SK-N-SH (cell line): Measurements from ENCODE around the gene RIN3. TPM values are rescaled to one million over a fixed set of nuclear protein-coding genes. Genes with fewer than 3 reads are reported as not detected.

Experiments used
- CTCF ChIA-PET: fragments of 300-600, 350-600 bp; formaldehyde crosslinking; extraction: SDS; loops from one replicate; lab custom pipeline; 2021; lab: Yijun Ruan, JAX
- POLR2A ChIA-PET: fragments of 350-600 bp; sonication (Branson Sonifier 250); formaldehyde crosslinking; extraction: SDS; loops from one replicate; lab custom pipeline; 2020; ENCODE audit warnings: antibody characterized with exemption, inconsistent platforms; lab: Yijun Ruan, JAX
- DNase-seq: peaks from one replicate; pipeline ENCODE4 v3.0.0; 2012
- H2AFZ ChIP-seq: fragments of 200-600 bp; sonication (generic); 2 replicates; pipeline ENCODE4 v1.8.1; 2016; ENCODE audit warnings: antibody characterized with exemption, mild to moderate bottlenecking, low read depth
- H3F3A ChIP-seq: fragments of 200-600 bp; sonication (generic); replicated peaks from 2 replicates; pipeline ENCODE3; 2016; ENCODE audit warnings: antibody characterized with exemption, mild to moderate bottlenecking; ENCODE audit not compliant: insufficient read depth
- H3K27ac ChIP-seq, 2 experiments: fragments of 200-500 bp in 1 of 2; fragments of 200-600 bp in 1 of 2; sonication (Bioruptor generic) in 1 of 2; sonication (generic), shearing (Covaris generic) in 1 of 2; 2 replicates each; pipeline versions ENCODE4 v1.5.1 to v1.6.1; 2014 to 2016; ENCODE audit warnings: low read depth in 2 of 2, inconsistent platforms in 1 of 2, low read length in 1 of 2, mild to moderate bottlenecking in 1 of 2, mixed read lengths in 1 of 2
- H3K27me3 ChIP-seq: fragments of 200-600 bp; sonication (generic), shearing (Covaris generic); 2 replicates; pipeline ENCODE4 v1.6.1; 2016; ENCODE audit warnings: mixed run types; ENCODE audit not compliant: insufficient read depth
- H3K36me3 ChIP-seq, 2 experiments: fragments of 200-500 bp in 1 of 2; fragments of 200-600 bp in 1 of 2; sonication (Bioruptor generic) in 1 of 2; sonication (generic) in 1 of 2; replicated peaks in 1 of 2; 2 replicates each; pipeline versions ENCODE3 to v1.5.1; 2014 to 2016; ENCODE audit warnings: low read length in 1 of 2, mild to moderate bottlenecking in 1 of 2; ENCODE audit not compliant: insufficient read depth in 2 of 2, control insufficient read depth in 1 of 2
- H3K4me1 ChIP-seq, 2 experiments: fragments of 200-500 bp in 1 of 2; fragments of 200-600 bp in 1 of 2; sonication (Bioruptor generic) in 1 of 2; sonication (generic), shearing (Covaris generic) in 1 of 2; 2 replicates each; pipeline versions ENCODE4 v1.5.1 to v1.6.1; 2014 to 2016; ENCODE audit warnings: low read depth in 1 of 2, low read length in 1 of 2, mixed run types in 1 of 2; ENCODE audit not compliant: insufficient read depth in 2 of 2, control insufficient read depth in 1 of 2
- H3K4me2 ChIP-seq: fragments of 200-600 bp; sonication (generic), shearing (Covaris generic); 2 replicates; pipeline ENCODE4 v1.6.1; 2017; ENCODE audit warnings: mixed run types
- H3K4me3 ChIP-seq, 2 experiments: fragments of 200-500 bp in 1 of 2; fragments of 200-600 bp in 1 of 2; sonication (Bioruptor generic) in 1 of 2; sonication (generic), shearing (Covaris generic) in 1 of 2; 2 replicates each; pipeline versions ENCODE4 v1.5.1 to v1.8.1; 2014 to 2016; ENCODE audit warnings: low read depth in 2 of 2, inconsistent platforms in 1 of 2, low read length in 1 of 2, mild to moderate bottlenecking in 1 of 2, mixed read lengths in 1 of 2, moderate library complexity in 1 of 2
- H3K79me2 ChIP-seq: fragments of 200-600 bp; sonication (generic); 2 replicates; pipeline ENCODE4 v1.8.1; 2017; ENCODE audit warnings: mild to moderate bottlenecking; ENCODE audit not compliant: insufficient read depth
- H3K9ac ChIP-seq: fragments of 200-600 bp; sonication (generic); 2 replicates; pipeline ENCODE4 v1.6.1; 2017; ENCODE audit warnings: mixed run types
- H3K9me2 ChIP-seq: fragments of 200-600 bp; sonication (generic); 2 replicates; pipeline ENCODE4 v1.6.1; 2017; ENCODE audit warnings: mixed run types
- H3K9me3 ChIP-seq: fragments of 200-600 bp; sonication (generic); 2 replicates; pipeline ENCODE4 v1.6.1; 2017; ENCODE audit warnings: mixed run types, mild to moderate bottlenecking, moderate library complexity
- H4K20me1 ChIP-seq: fragments of 200-600 bp; sonication (generic); 2 replicates; pipeline ENCODE4 v1.6.1; 2017; ENCODE audit warnings: mild to moderate bottlenecking, mixed run types; ENCODE audit not compliant: insufficient read depth
- CHD2 ChIP-seq: fragments of 150-350 bp; IDR thresholded peaks from 2 replicates; pipeline ENCODE4 v1.6.1; 2018; ENCODE audit warnings: low read length; ENCODE audit not compliant: partially characterized antibody
- CTCF ChIP-seq: fragments of 200-600 bp; sonication (generic); IDR thresholded peaks from 2 replicates; pipeline ENCODE4 v1.6.1; 2017; ENCODE audit warnings: antibody characterized with exemption, mild to moderate bottlenecking, moderate library complexity
- EP300 ChIP-seq, 2 experiments: IDR thresholded peaks; 2 replicates each; pipeline versions ENCODE4 v1.4.0 to v1.6.1; 2012; ENCODE audit warnings: borderline replicate concordance in 1 of 2, low read depth in 1 of 2, low read length in 1 of 2
- FOSL2 ChIP-seq: IDR thresholded peaks from 2 replicates; pipeline ENCODE4 v1.4.0; 2012; ENCODE audit warnings: low read depth, mild to moderate bottlenecking, moderate library complexity, borderline replicate concordance
- FOXJ3 ChIP-seq: sonication (generic); formaldehyde crosslinking; IDR thresholded peaks from 2 replicates; pipeline ENCODE4 v1.5.1; 2020; ENCODE audit warnings: mild to moderate bottlenecking, missing genetic modification reagents
- FOXM1 ChIP-seq: IDR thresholded peaks from 2 replicates; pipeline ENCODE4 v1.4.0; 2012; ENCODE audit warnings: low read depth, mild to moderate bottlenecking
- GABPA ChIP-seq: IDR thresholded peaks from 2 replicates; pipeline ENCODE4 v1.4.0; 2012; ENCODE audit warnings: low read depth, mild to moderate bottlenecking
- IRF3 ChIP-seq: fragments of 150-350 bp; IDR thresholded peaks from 2 replicates; pipeline ENCODE4 v1.6.1; 2016; ENCODE audit warnings: mild to moderate bottlenecking, low read depth, low read length
- JUND ChIP-seq: IDR thresholded peaks from 2 replicates; pipeline ENCODE4 v1.4.0; 2012
- MEF2A ChIP-seq: IDR thresholded peaks from 2 replicates; pipeline ENCODE4 v1.4.0; 2012; ENCODE audit warnings: low read depth, borderline replicate concordance
- POLR2AphosphoS5 ChIP-seq: IDR thresholded peaks from 2 replicates; pipeline ENCODE4 v1.6.1; 2012; ENCODE audit warnings: low read depth, low read length
- REST ChIP-seq: IDR thresholded peaks from 2 replicates; pipeline ENCODE4 v1.6.1; 2012; ENCODE audit warnings: mild to moderate bottlenecking, low read depth, low read length, moderate library complexity
- RXRA ChIP-seq: IDR thresholded peaks from 2 replicates; pipeline ENCODE4 v1.4.0; 2012; ENCODE audit warnings: low read depth, mild to moderate bottlenecking, borderline replicate concordance
- SMC3 ChIP-seq: IDR thresholded peaks from 2 replicates; pipeline ENCODE4 v1.6.1; 2012; ENCODE audit warnings: low read depth, low read length, improper control_type of control experiment
- TEAD4 ChIP-seq: IDR thresholded peaks from 2 replicates; pipeline ENCODE4 v1.4.0; 2012; ENCODE audit warnings: mild to moderate bottlenecking, borderline replicate concordance; ENCODE audit not compliant: insufficient read depth
- YY1 ChIP-seq: IDR thresholded peaks from 2 replicates; pipeline ENCODE4 v1.4.0; 2012; ENCODE audit warnings: low read depth, mild to moderate bottlenecking
- WGBS: methylation state at CpG from one replicate; pipeline ENCODE4 v1.1.6; 2017; ENCODE audit warnings: low lambda C conversion rate; 5-methylcytosine and 5-hydroxymethylcytosine counted together
- polyA plus RNA-seq, 3 experiments: library from polyadenylated mRNA; depleted of rRNA; stranded (reverse); fragments of >200 nt; gene quantifications; 2 replicates each; pipeline ENCODE4 v1.2.3, GENCODE V29; 2012
- TF ChIP-seq, protein P1 (sequence below): IDR thresholded peaks from 2 replicates; pipeline ENCODE4 v1.4.0; 2012; ENCODE audit warnings: low read depth
- TF ChIP-seq, protein P2 (sequence below): IDR thresholded peaks from 2 replicates; pipeline ENCODE4 v1.4.0; 2012; ENCODE audit warnings: low read depth, borderline replicate concordance
- TF ChIP-seq, protein P3 (sequence below): IDR thresholded peaks from 2 replicates; pipeline ENCODE4; 2012

RIN3 gene
- polyA plus RNA-seq, 1 of the 3 experiments (the other 2 are of a cell fraction): 12.4 TPM

GRCh38 chr14:92517761-92518160 is 4.2 kb downstream of the RIN3 start (continued):
- no peak for TF ChIP-seq SMC3
- no peak for TF ChIP-seq CHD2
- TF ChIP-seq, protein P1, sequence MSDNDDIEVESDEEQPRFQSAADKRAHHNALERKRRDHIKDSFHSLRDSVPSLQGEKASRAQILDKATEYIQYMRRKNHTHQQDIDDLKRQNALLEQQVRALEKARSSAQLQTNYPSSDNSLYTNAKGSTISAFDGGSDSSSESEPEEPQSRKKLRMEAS: no peak
- no peak for TF ChIP-seq FOXM1

DNA sequence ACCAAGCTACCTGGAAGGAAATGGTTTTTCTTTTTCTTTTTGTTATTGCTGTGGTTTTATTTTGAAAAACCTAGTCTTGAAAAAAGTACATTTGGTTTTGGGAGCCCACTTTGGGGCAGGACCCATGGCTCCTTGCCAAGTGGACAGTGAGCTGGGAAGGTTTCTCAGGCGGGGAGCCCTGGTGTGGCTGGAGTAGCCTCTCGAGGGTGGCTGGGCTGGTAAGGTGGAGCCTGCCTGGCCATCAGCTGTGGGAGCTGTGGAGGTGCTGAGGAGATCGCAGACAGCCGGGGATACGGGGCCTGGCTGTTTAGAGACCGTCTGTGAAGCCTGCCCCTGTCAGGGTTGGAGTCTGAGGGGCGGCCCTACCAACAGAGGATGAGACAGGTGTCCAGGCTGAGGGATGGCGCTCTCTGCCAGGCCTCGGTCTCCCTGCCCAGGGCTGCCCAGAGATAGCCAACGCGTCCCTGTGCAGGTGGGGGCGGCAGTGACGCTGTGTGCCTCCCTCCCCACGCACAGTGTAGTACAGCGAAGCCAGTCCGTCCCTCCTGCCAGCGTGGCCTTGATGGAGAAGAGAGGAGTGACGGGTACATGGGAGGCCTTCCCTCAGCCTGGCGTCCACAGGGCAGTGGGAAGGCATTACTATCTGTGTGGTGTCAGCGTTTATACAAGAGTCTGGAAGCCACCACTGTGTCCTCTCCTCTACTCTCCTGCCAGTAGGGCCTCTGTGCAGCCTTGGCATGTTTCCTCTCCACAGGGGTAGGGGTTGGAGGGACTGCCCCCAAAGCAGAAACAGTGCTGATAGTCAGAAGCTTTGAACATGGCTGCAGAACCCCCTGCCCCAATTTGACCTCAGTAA is 5.9 kb downstream of the RIN3 start:
- no peaks in the 10 kb centered on the region for H3K9me2 ChIP-seq
- H2AFZ ChIP-seq: no peak overlapping the region
- CTCF ChIA-PET: no interaction called here
- 0 out of 4 replicates have a peak, but pooled peaks cover 0 to 8% of the 10 kb centered on the region in 2 experiments for H3K4me1 ChIP-seq
- no peak for TF ChIP-seq FOXJ3
- TF ChIP-seq REST: no peak
- no peak for TF ChIP-seq IRF3
- TF ChIP-seq YY1: no peak
- TF ChIP-seq MEF2A: no peak
- no peak for TF ChIP-seq FOXM1
- TF ChIP-seq POLR2AphosphoS5: no peak
- no peak for TF ChIP-seq RXRA
- TF ChIP-seq CTCF: no peak
- TF ChIP-seq GABPA: no peak
- TF ChIP-seq, protein P2, sequence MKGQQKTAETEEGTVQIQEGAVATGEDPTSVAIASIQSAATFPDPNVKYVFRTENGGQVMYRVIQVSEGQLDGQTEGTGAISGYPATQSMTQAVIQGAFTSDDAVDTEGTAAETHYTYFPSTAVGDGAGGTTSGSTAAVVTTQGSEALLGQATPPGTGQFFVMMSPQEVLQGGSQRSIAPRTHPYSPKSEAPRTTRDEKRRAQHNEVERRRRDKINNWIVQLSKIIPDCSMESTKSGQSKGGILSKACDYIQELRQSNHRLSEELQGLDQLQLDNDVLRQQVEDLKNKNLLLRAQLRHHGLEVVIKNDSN: no peak
- TF ChIP-seq SMC3: no peak
- no peak for TF ChIP-seq FOSL2
- TF ChIP-seq EP300 (IDR thresholded peaks at IDR 0.05; ENCODE audit: borderline replicate concordance in 1 of 2, low read depth in 1 of 2, low read length in 1 of 2): no peak
- TF ChIP-seq, protein P3, sequence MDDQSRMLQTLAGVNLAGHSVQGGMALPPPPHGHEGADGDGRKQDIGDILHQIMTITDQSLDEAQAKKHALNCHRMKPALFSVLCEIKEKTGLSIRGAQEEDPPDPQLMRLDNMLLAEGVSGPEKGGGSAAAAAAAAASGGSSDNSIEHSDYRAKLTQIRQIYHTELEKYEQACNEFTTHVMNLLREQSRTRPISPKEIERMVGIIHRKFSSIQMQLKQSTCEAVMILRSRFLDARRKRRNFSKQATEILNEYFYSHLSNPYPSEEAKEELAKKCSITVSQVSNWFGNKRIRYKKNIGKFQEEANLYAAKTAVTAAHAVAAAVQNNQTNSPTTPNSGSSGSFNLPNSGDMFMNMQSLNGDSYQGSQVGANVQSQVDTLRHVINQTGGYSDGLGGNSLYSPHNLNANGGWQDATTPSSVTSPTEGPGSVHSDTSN: no peak
- no peak for TF ChIP-seq TEAD4
- no peak for TF ChIP-seq JUND
- peaks cover 89% of the 10 kb centered on the region for H3K79me2 ChIP-seq
- no peak overlapping the region for H3K4me2 ChIP-seq
- POLR2A ChIA-PET: no interaction called here
- no peak overlapping the region for H3K4me3 ChIP-seq
- H3F3A ChIP-seq: no peaks in the 10 kb centered on the region
- 86% methylated on average over 10 of the region's 20 CpGs for WGBS
- no peak for DNase-seq
- H3K27ac ChIP-seq: no peak overlapping the region
- 0 out of 2 replicates have a peak, but pooled peaks cover 9% of the 10 kb centered on the region for H4K20me1 ChIP-seq
- no peaks in the 10 kb centered on the region for H3K27me3 ChIP-seq
- no peak overlapping the region for H3K9ac ChIP-seq
- H3K36me3 ChIP-seq: no peaks in the 10 kb centered on the region
- no peaks in the 10 kb centered on the region for H3K9me3 ChIP-seq
